ENCODE data around the gene ACSL6.

ACSL6 gene

GRCh38 chr5:132013711-132014110 is 2.3 kb upstream of the ACSL6 start:
- DNase-seq (ENCODE audit: low read depth) = no peak
- no peak overlapping the region for H3K4me3 ChIP-seq (ENCODE audit: low read depth, low read length)
- TF ChIP-seq CTCF (IDR thresholded peaks at IDR 0.05; ENCODE audit: control insufficient read depth, extremely low read depth, insufficient read depth) = no peak

GRCh38 chr5:132013006-132013689 is 1.7 kb upstream of the ACSL6 start:
- TF ChIP-seq CTCF (IDR thresholded peaks at IDR 0.05; ENCODE audit: control insufficient read depth, extremely low read depth, insufficient read depth) = no peak
- H3K4me3 ChIP-seq (ENCODE audit: low read depth, low read length) = no peak overlapping the region
- no peak for DNase-seq (ENCODE audit: low read depth)

DNA sequence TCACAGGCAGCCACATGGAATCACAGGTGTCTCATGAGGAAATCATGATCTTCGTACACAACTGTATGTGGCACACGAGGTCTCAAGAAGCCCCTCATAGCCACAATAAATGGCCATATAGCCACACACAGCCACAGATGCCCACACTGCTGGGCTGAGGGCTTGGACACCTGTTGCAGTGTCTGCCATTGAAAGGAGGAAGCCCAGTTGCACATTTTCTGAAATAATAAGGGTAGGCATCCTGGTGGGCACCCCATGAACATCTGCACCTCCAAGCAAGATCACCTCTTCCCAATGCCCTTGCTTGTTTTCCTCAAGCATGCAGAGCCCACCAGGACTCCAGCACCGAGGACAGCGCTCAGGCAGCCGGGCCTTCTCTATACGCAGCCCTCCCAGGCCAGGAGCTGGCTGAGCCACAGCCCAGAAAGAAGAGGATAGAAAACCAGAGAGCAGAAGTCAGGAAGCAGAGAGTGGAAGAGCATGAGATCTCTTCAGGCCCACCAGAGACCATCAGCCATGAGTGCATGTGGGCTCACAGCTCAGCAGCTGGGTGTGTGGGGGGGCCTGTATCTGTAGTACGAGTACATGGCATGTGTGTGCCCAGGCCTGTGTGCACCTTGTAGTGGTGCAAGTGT is 1.0 kb upstream of the ACSL6 start:
- H3K4me3 ChIP-seq (ENCODE audit: low read depth, low read length) = no peak overlapping the region
- TF ChIP-seq CTCF (IDR thresholded peaks at IDR 0.05; ENCODE audit: control insufficient read depth, extremely low read depth, insufficient read depth) = no peak
- no peak for DNase-seq (ENCODE audit: low read depth)

DNA sequence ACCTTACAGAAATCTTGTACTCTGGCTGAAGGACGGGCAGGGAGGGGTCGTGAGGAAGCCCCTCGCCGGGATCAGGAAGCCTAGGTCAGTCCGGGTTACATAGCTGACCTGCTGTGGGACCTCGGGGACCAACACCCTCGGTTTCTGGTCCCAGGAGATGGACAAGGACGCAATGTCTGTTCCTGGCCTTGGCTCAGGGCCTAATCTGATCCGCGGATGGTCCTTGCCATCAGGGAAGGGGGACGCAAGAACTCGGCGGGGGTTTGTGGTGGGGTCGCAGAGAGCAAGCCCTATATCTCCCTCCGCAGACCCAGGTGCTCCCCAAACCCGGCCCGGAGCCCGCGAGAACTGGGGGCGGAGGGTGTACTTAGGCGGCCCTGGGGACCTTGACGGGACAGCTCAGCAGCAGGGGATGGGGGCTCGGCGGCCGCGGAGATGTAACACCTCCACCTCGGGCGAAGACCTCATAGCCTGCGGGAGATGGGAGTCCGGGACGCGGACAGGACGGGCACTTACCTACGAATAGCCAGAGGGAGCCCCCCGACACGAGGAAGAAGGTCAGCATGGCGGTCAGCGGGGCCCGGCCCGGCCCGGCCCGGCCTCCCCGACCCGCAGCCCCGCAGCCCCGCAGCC is 353 bp downstream of the ACSL6 start:
- peak overlapping the region; percentile 53 for H3K4me3 ChIP-seq (ENCODE audit: low read depth, low read length)
- no peak for TF ChIP-seq CTCF (IDR thresholded peaks at IDR 0.05; ENCODE audit: control insufficient read depth, extremely low read depth, insufficient read depth)
- no peak for DNase-seq (ENCODE audit: low read depth)

- no peak for DNase-seq (ENCODE audit: low read depth)
- TF ChIP-seq CTCF (IDR thresholded peaks at IDR 0.05; ENCODE audit: control insufficient read depth, extremely low read depth, insufficient read depth) = no peak
- H3K4me3 ChIP-seq (ENCODE audit: low read depth, low read length) = no peak overlapping the region
Observed at GRCh38 chr5:132010645-132010988, 841 bp downstream of the ACSL6 start.

DNA sequence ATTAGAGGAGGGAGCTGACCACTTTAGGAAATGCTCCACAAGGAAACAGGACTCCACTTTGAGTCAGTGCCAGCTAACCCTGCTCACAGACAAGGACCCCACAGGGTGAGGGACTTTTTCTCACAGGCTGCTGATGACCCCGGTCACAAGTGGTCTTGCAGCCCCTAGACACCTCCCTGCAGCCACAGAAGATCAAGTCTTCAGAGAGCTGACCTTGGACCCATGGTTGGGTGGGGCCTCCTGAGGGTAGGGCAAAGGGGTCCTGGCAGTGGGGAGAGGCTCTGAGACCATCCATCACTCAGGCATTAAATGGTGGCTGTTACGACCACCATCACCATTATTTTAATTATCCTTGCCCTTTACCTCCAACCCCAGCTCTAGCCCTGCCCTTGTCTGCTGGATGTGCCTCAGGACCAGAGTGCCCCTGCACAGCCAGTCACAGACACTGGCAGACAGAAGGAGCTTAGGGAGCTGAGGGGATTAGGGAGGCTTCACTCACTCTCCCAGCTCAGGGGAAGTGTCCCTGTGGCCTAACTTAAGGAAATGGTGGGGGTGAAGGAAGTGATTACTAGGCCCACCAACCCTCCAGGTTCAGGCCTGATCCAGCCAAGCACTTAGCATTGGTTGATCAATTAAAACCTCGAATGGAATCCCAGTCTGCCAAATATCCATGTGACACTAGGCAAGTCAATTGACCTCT is 1.6 kb downstream of the ACSL6 start:
- TF ChIP-seq CTCF (IDR thresholded peaks at IDR 0.05; ENCODE audit: control insufficient read depth, extremely low read depth, insufficient read depth) = no peak
- DNase-seq (ENCODE audit: low read depth) = no peak
- no peak overlapping the region for H3K4me3 ChIP-seq (ENCODE audit: low read depth, low read length)

Data from LNCaP clone FGC (cell line).